AG04450 (cell line): ENCODE measurements around the gene SLC39A9. TPM values are rescaled to one million over a fixed set of nuclear protein-coding genes. Genes with fewer than 3 reads are reported as not detected.

Source experiments
- CTCF ChIA-PET: fragments of 300-600, 350-600 bp; formaldehyde crosslinking; extraction: SDS; loops from one replicate; lab custom pipeline; 2022; ENCODE audit warnings: antibody characterized with exemption, inconsistent platforms; lab: Charles Lee
- POLR2A ChIA-PET: fragments of 350-600 bp; formaldehyde crosslinking; extraction: SDS; loops from one replicate; lab custom pipeline; 2021; ENCODE audit warnings: antibody characterized with exemption, inconsistent platforms; lab: Yijun Ruan, JAX
- DNase-seq: peaks from one replicate; pipeline ENCODE4 v3.0.0-alpha.2; 2011; ENCODE audit warnings: low read depth, low spot score
- H3K27ac ChIP-seq: one replicate; pipeline ENCODE4 v1.5.1; 2012; ENCODE audit warnings: low read depth, low read length, control low read depth
- H3K27me3 ChIP-seq: one replicate; pipeline ENCODE4 v1.6.0; 2012; ENCODE audit warnings: low read length; ENCODE audit not compliant: control insufficient read depth, insufficient read depth
- H3K4me3 ChIP-seq: 2 replicates; pipeline ENCODE4 v1.5.1; 2011; ENCODE audit warnings: mild to moderate bottlenecking, low read depth, low read length, control low read depth
- H3K9me3 ChIP-seq: 2 replicates; pipeline ENCODE4 v1.5.1; 2012; ENCODE audit warnings: low read length; ENCODE audit not compliant: control insufficient read depth, insufficient read depth
- CTCF ChIP-seq: IDR thresholded peaks from 2 replicates; pipeline ENCODE4 v1.5.1; 2011; ENCODE audit warnings: low read depth, low read length, control low read depth, inconsistent platforms
- polyA plus RNA-seq: library from polyadenylated mRNA; depleted of rRNA; stranded (reverse); fragments of >200 nt; gene quantifications from 2 replicates; pipeline ENCODE4 v1.2.3, GENCODE V29; 2011

SLC39A9 gene
- polyA plus RNA-seq, 1 experiment = 82.2 TPM

GRCh38 chr14:69460093-69460701 is 61.7 kb downstream of the SLC39A9 start:
- Histone ChIP-seq H3K4me3 (no peak overlapping the region), H3K27ac (no peak overlapping the region), H3K9me3 (no peaks in the 10 kb centered on the region), H3K27me3 (no peaks in the 10 kb centered on the region)
- ChIA-PET POLR2A (interaction anchor here (0.5 to 1.6 kb wide), 2 partner anchors 62 to 1641 kb away, joined by 4 to 5 read pairs; partner anchors contain the start of genes ERH and SLC39A9), CTCF (interaction anchor here (0.6 to 4.2 kb wide), 27 partner anchors 9 to 331 kb away, joined by 3 to 100 read pairs (median 4); partner anchors contain the start of genes ERH and SLC39A9)
- DNase-seq = peak; percentile 80
- TF ChIP-seq CTCF = peak; percentile 85

GRCh38 chr14:69464379-69464778 is 65.9 kb downstream of the SLC39A9 start:
- Histone ChIP-seq H3K27me3 (no peaks in the 10 kb centered on the region), H3K9me3 (no peaks in the 10 kb centered on the region), H3K4me3 (no peak overlapping the region; the same call in 1 of the 2 replicates), H3K27ac (peak overlapping the region; percentile 91)
- POLR2A ChIA-PET = interaction anchor here (1.0 to 1.6 kb wide), 2 partner anchors 11 to 66 kb away, joined by 3 to 4 read pairs; partner anchors contain the start of genes ERH and SLC39A9
- DNase-seq = no peak
- CTCF ChIA-PET = interaction anchor here (1.4 to 5.1 kb wide), 2 partner anchors 11 to 222 kb away, joined by 3 to 30 read pairs; no protein-coding TSS in a partner anchor
- TF ChIP-seq CTCF = no peak

GRCh38 chr14:69464829-69465228 is 66.3 kb downstream of the SLC39A9 start:
- TF ChIP-seq CTCF = no peak
- H3K4me3 ChIP-seq = no peak overlapping the region; the same call in 1 of the 2 replicates
- POLR2A ChIA-PET = interaction anchor here (1.0 to 1.6 kb wide), 2 partner anchors 10 to 67 kb away, joined by 3 to 4 read pairs; partner anchors contain the start of genes ERH and SLC39A9
- H3K9me3 ChIP-seq = no peaks in the 10 kb centered on the region
- H3K27ac ChIP-seq = peak overlapping the region; percentile 91
- CTCF ChIA-PET = interaction anchor here (1.4 to 5.1 kb wide), 2 partner anchors 10 to 222 kb away, joined by 3 to 30 read pairs; no protein-coding TSS in a partner anchor
- H3K27me3 ChIP-seq = no peaks in the 10 kb centered on the region
- DNase-seq = peak; percentile 81

GRCh38 chr14:69468949-69469348 is 70.5 kb downstream of the SLC39A9 start:
- no peak for DNase-seq
- ChIA-PET POLR2A (no interaction called here), CTCF (interaction anchor here (0.9 to 1.2 kb wide), 2 partner anchors 9 to 35 kb away, joined by 3 to 6 read pairs; no protein-coding TSS in a partner anchor)
- H3K4me3 ChIP-seq = no peak overlapping the region
- H3K27ac ChIP-seq = peak overlapping the region; percentile 31
- no peaks in the 10 kb centered on the region for H3K27me3 ChIP-seq
- H3K9me3 ChIP-seq = no peaks in the 10 kb centered on the region
- TF ChIP-seq CTCF = no peak

GRCh38 chr14:69471436-69471835 is 72.9 kb downstream of the SLC39A9 start:
- CTCF ChIA-PET = interaction anchor here (1.0 kb wide), 1 partner anchor 256 kb away, joined by 3 read pairs; no protein-coding TSS in a partner anchor
- H3K4me3 ChIP-seq = no peak overlapping the region
- TF ChIP-seq CTCF = no peak
- peaks cover 4% of the 10 kb centered on the region for H3K27me3 ChIP-seq
- no peak for DNase-seq
- no peak overlapping the region for H3K27ac ChIP-seq
- POLR2A ChIA-PET = no interaction called here
- H3K9me3 ChIP-seq = no peaks in the 10 kb centered on the region
